ENCODE measurements around the gene PARD6B. TPM values are rescaled to one million over a fixed set of nuclear protein-coding genes. Genes with fewer than 3 reads are reported as not detected.

Gene PARD6B
- total RNA-seq, 1 donor from 2014 or later = 2.2 TPM

DNA sequence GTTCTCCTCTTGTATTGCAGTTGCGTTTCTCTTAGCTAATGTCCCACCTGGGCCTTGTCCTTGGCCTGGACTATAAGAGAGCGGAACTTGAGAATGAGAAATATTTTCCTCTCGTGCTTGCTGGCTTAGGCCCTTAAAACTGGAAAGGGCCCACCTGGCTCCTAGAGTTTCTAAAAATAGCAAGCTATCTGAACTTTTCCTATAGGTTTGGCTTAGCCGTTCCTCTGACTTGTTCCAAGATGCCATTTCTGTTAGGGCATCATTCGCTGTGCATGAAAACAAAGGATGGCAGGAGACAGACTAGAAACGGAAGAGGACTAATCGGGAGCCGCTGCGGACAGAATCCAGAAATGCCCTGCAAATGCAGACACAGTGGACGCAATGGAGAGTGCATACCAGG lies 44.6 kb upstream of the PARD6B start:
- H3K27ac Mint-ChIP-seq (ENCODE audit: unreplicated experiment) = no peak overlapping the region
- peaks cover 14% of the 10 kb centered on the region for H3K4me1 Mint-ChIP-seq (ENCODE audit: low read depth)
- no peak overlapping the region for H3K4me3 Mint-ChIP-seq (ENCODE audit: unreplicated experiment)
- H3K36me3 Mint-ChIP-seq (ENCODE audit: low read depth) = peaks cover 2% of the 10 kb centered on the region
- no peak for TF ChIP-seq CTCF (IDR thresholded peaks at IDR 0.05)
- DNase-seq (ENCODE audit: low spot score) = no peak
- peaks cover 28% of the 10 kb centered on the region for H3K27me3 Mint-ChIP-seq (ENCODE audit: low read depth)
- H3K9me3 Mint-ChIP-seq (ENCODE audit: low read depth) = no peaks in the 10 kb centered on the region

GRCh38 chr20:50688256-50688975 lies 43.0 kb upstream of the PARD6B start:
- Mint-ChIP-seq H3K36me3 (ENCODE audit: low read depth) (peaks cover 2% of the 10 kb centered on the region), H3K9me3 (ENCODE audit: low read depth) (no peaks in the 10 kb centered on the region), H3K4me3 (ENCODE audit: unreplicated experiment) (no peak overlapping the region), H3K27ac (ENCODE audit: unreplicated experiment) (no peak overlapping the region), H3K27me3 (ENCODE audit: low read depth) (peaks cover 38% of the 10 kb centered on the region), H3K4me1 (ENCODE audit: low read depth) (peaks cover 16% of the 10 kb centered on the region)
- no peak for TF ChIP-seq CTCF (IDR thresholded peaks at IDR 0.05)
- no peak for DNase-seq (ENCODE audit: low spot score)

DNA sequence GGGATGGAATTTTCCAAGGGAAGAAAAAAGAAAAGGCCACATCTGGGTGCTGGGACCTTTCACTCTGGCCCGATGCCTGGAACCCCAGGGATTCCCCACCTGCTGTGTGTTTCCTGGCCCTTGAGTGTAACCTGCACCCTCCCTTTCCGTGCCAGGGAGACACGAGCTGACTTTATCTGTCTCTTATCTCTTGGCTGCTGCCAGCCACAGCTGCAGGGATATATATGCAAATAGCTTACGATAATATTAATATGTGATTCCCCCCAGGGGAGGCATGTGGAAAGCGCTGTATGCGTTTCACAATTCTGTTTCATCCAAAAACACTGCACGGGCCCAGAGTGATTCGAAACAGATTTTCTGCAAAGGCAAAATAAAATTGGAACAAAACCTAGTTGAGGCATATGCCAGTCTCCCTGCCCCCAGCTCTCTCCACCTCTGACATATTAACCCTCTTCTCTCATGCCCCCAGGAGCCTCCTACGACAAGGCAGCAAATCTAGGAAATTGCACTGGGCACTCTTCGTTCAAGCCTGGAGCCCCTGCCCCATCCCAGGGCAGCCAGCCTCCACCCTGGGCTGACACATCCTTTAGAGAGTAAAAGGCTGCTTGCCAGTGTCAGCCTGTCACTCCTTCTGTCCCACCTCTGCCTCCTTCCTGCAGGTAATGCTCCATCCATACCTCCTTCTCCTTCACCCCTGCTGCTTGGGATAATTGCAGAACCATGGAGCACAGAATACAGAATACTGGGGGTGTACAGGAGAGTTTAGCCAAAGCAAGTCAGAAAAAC lies 41.3 kb upstream of the PARD6B start:
- H3K9me3 Mint-ChIP-seq (ENCODE audit: low read depth) = no peaks in the 10 kb centered on the region
- H3K27me3 Mint-ChIP-seq (ENCODE audit: low read depth) = peaks cover 43% of the 10 kb centered on the region
- no peak for DNase-seq (ENCODE audit: low spot score)
- no peak overlapping the region for H3K27ac Mint-ChIP-seq (ENCODE audit: unreplicated experiment)
- peaks cover 2% of the 10 kb centered on the region for H3K36me3 Mint-ChIP-seq (ENCODE audit: low read depth)
- H3K4me3 Mint-ChIP-seq (ENCODE audit: unreplicated experiment) = no peak overlapping the region
- TF ChIP-seq CTCF (IDR thresholded peaks at IDR 0.05) = no peak
- H3K4me1 Mint-ChIP-seq (ENCODE audit: low read depth) = peaks cover 20% of the 10 kb centered on the region

DNA sequence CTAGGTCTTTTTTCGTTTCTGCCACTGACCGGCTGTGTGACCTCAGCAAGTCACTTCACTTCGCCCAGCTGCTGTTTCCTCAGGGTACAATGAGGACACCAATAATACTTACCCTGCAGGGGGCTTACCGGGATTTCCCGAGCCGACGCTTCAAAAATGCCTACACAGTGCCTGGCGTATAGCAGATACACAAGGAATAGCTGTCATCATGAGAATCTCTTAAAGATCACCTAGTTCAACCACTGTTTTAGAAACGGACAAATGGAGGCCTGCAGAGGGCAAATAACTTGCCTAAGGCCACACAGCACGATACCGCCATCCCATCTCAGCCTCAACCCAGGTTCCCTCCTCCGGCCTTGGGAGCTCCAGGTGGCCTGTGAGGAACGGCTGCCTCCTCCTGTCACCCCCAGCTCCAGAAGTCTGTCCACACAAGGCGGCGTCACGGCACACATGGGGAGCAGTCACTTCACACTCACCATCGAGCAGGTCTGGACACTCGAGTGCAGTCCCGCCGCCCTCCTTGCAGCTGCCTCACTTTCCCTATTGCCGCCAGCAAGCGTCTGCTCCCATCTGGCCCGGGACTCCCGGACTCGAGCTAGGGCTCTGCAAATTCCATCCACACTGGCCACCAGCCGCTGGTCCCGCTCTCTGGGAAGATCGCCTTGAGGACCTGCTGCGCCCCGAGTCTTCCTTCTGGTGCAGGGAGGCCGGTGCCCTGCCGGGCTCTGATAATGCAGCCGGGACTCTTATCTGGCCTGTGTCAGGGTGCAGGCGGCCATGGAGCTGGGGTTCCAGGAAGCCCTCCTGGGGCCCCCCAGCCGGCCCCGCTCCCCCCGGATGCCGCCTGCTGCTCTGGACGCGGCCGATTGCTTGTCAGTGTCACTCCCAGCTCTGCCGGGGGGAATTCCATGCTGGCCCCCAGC lies 40.5 kb upstream of the PARD6B start, which contains the start of gene RIPOR3:
TSS of gene RIPOR3 (minus strand) at position 893 of the 923 bp plus-strand sequence. CDS start at position 479, 414 bp downstream.
- H3K4me1 Mint-ChIP-seq (ENCODE audit: low read depth) = peaks cover 21% of the 10 kb centered on the region
- DNase-seq (ENCODE audit: low spot score) = no peak
- no peaks in the 10 kb centered on the region for H3K9me3 Mint-ChIP-seq (ENCODE audit: low read depth)
- H3K27me3 Mint-ChIP-seq (ENCODE audit: low read depth) = peaks cover 43% of the 10 kb centered on the region
- H3K27ac Mint-ChIP-seq (ENCODE audit: unreplicated experiment) = no peak within 1 kb of the TSS
- H3K36me3 Mint-ChIP-seq (ENCODE audit: low read depth) = peaks cover 2% of the 10 kb centered on the region
- no peak for TF ChIP-seq CTCF (IDR thresholded peaks at IDR 0.05)
- H3K4me3 Mint-ChIP-seq (ENCODE audit: unreplicated experiment) = peak within 1 kb of the TSS; percentile 40

Measured in chondrocyte (in vitro differentiated cells).